NOMO-1 treated with DMSO at 0.1 percent for 48 hours (cell line): ENCODE measurements around the gene OLIG1.

ENCODE experiments used
- DNase-seq: peaks from one replicate; lab custom pipeline; 2025; ENCODE audit not compliant: unreplicated experiment; lab: John Stamatoyannopoulos, UW

The OLIG1 gene

GRCh38 chr21:33030633-33031032 is 39.3 kb upstream of the OLIG1 start:
- peak; percentile 20 for DNase-seq

GRCh38 chr21:33031152-33031911 is 38.6 kb upstream of the OLIG1 start:
- DNase-seq, result no peak

GRCh38 chr21:33032434-33033047 is 37.4 kb upstream of the OLIG1 start:
- DNase-seq, result no peak

GRCh38 chr21:33033094-33033951 is 36.6 kb upstream of the OLIG1 start:
- no peak for DNase-seq

GRCh38 chr21:33033961-33034413 is 36.0 kb upstream of the OLIG1 start:
- DNase-seq, result no peak

GRCh38 chr21:33035147-33035546 is 34.8 kb upstream of the OLIG1 start:
- no peak for DNase-seq

DNA sequence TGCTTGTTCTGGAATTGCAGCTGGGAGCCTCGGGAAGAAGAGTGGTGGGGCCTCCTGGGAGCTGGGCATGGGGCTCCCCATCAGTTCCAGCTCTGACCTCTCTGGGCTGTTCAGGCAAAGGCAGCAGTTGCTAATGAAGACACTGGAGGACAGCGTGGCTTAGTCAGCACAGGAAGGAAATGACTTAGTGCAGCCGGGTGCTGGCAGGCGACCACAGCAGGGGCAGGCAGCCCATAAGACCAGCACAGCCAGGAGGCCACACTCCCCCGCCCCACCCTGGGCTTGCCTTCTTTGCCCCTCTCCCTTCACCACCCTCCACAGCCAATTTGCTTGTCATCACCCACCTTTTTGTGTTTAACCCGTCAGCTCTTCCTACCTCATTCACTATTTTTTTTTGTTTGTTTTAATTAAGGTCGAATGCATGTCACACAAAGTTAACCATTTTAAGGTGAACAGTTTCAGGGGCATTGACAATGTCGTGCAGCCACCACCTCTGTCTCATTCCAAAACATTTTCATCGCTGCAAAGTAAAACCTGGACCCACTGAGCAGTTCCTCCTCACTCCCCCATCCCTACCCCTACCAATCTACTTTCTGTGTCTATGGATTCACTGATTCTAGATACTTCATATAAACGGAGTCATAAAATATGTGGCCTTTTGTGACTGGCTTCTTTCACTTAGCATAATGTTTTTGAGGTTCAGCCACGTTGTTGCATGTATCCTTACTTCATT is 33.3 kb upstream of the OLIG1 start:
- DNase-seq, result peak; percentile 85

DNA sequence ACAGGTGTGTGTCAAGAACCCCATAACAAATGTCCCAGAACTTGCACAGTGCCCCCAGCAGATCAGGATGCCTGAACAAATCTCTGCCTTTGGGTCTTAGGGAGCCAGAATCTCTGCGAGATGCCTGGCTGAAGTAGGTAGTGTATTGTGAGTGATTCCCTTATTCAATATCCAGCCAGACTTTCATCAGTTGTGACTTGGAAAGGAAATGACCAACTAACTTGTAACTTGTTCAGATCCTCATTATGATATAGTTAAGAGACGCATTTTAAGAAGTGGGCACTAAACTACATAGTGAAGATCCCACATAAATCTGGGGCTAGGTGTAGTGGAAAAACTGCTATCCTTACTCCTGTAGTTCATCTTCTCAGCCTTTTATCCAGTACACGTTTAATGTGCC is 32.4 kb upstream of the OLIG1 start:
- DNase-seq, result no peak

DNA sequence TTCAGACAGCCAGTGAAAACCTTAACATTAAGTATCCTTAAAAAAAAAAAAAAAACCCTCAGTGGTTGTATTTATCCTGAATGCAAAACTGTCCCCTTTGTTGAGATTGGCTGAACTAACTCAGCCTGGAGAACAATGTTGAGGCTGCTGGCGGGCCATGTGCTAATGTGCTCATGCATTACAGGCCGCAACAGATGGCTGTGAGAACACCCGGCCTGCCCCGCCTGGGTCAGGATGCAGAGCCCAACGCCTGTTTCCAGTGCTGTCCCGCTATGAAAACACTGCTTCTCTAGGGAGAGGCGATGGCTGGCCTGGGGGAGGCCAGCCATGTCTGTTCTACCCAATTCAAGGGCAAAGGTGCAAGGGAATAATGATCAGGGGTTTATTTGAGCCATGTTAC is 30.4 kb upstream of the OLIG1 start:
- no peak for DNase-seq

GRCh38 chr21:33040215-33040614 is 29.7 kb upstream of the OLIG1 start:
- DNase-seq, result no peak

DNA sequence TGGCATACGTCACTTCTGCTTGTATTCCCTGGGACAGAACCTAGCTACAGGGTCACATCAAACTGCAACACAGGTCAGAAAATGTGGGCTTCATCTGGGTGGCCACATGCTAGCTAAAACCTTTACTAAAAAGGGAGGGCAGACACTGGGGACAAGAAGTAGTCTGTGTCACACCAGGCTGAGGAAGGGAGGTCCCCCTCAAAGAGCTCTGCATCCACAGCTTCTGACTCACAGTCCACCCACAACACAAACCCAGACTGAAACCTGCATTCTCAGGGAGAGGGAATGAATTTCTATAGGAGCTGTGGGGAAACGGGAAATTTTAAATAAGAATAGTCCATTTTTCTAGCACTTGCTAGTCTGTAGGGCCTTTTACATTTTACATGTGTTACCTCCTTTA is 28.0 kb upstream of the OLIG1 start:
- no peak for DNase-seq

- DNase-seq, result no peak
Observed at GRCh38 chr21:33042812-33043211, 27.1 kb upstream of the OLIG1 start.

- no peak for DNase-seq
Observed at GRCh38 chr21:33046455-33046854, 23.5 kb upstream of the OLIG1 start.

- DNase-seq, result no peak
Observed at GRCh38 chr21:33047231-33047630, 22.7 kb upstream of the OLIG1 start.

DNA sequence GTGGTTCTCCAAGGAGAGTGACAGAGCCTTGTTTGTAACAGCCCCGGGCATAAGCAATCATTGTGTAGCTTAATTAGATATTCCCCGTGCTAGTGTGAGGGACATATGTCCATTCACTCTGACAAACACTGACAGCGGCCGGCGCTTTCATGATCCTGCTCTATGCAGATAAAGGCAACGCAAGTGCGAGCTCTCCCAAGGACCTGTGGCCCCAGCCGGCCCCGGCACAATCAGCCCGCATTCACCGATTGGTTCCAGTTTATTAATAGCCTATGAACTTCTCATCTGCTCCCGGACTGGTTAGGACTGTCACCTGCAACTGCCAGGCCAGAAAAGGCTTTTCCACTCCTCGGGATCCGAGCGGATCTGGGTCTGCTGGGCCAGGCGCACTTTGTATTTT is 18.0 kb upstream of the OLIG1 start:
- no peak for DNase-seq

DNA sequence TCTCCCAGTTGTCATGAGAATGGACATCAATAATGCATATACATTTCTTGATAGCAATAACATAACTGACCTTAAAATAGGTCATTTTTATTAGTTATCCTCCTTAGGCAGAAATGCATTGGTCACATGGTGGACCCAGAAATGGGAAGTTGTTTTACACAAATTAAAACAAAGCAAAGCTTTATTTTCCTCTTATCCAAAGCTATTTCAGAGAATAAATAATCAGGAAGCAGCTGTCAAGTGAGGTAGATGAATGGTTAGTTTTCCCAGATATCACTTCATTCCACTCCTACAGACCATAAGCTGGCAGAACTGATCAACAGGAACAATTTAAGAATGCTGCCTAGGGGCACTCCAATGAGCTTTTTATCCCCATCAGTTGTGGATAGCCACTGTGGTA is 16.0 kb upstream of the OLIG1 start:
- DNase-seq, result no peak

- no peak for DNase-seq
Observed at GRCh38 chr21:33055991-33056390, 13.9 kb upstream of the OLIG1 start.

DNA sequence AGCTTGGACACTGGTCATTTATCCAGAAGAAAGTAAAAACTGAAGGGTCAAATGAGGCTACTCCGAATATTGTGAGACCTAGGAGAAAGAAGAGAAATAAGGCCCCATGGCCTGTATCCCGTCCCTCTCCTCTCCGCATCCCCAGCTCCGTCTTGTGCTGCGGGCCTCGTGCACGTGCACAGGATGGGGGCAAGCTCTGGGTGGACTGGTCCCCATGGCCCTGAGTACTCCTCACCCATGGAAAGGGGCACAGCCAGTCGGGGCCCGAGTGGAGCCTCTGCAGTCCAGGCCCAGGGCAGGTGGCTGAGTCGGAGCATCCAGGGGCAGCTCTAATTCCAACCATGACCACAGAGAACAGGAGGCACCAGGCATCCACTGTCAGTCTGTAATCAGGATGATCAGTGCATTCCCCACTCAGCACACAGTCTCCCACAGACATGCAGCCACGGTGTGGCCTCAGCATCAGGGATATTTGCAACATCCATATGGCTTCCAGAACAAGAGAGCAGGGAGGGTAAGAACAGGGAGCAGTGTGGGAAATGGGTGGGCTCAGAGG is 12.5 kb upstream of the OLIG1 start:
- DNase-seq, result no peak

- no peak for DNase-seq
Observed at GRCh38 chr21:33058527-33058926, 11.4 kb upstream of the OLIG1 start.

DNA sequence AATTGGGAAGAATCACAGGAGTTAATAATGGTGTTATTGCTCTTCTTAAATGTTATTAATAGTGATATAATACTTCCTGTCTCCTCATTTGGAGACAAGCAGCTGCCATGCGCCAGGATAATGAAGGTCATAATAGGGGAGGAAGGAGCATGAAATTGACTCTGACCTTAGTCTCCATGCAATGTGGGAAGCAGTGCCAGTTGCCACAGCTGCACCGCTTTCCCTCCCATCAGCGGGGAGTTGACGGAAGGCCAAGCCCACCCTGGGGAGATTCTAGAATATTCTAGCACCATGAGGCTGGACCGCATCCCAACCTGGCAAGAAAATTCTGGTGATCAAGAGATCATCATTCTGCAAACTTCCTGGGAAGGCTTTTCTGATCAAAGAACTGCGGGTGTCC is 11.0 kb upstream of the OLIG1 start:
- DNase-seq, result peak; percentile 13

- DNase-seq, result peak; percentile 97
Observed at GRCh38 chr21:33059380-33059841, 10.5 kb upstream of the OLIG1 start.
